Activated CD8-positive, alpha-beta memory T cell treated with anti-CD3 and anti-CD28 coated beads for 1 hour (primary cell): ENCODE data around the gene GPS2.

Experiments
- DNase-seq, 2 donors: peaks; one replicate each; pipeline ENCODE4 v3.0.0-alpha.2; 2020; ENCODE audit warnings: low read depth in 1 of 2; ENCODE audit errors: extremely low read depth in 1 of 2

GPS2 gene

GRCh38 chr17:7314719-7315569 lies at the start of gene GPS2:
Gene GPS2 (minus strand): TSS chr17:7315360. CDS start chr17:7315052, 308 bp downstream.
- DNase-seq = peak; percentile 76 to 91

- no peak for DNase-seq
Measured at GRCh38 chr17:7363311-7363710, 48.2 kb upstream of the GPS2 start.

GRCh38 chr17:7361906-7362305 lies 46.7 kb upstream of the GPS2 start:
- no peak for DNase-seq

- no peak for DNase-seq
Measured at GRCh38 chr17:7357381-7357780, 42.2 kb upstream of the GPS2 start.

- no peak for DNase-seq
Measured at GRCh38 chr17:7356756-7357155, 41.6 kb upstream of the GPS2 start.

GRCh38 chr17:7356072-7356549 lies 41.0 kb upstream of the GPS2 start:
- peak; percentile 63 to 80 for DNase-seq

GRCh38 chr17:7355573-7355972 lies 40.4 kb upstream of the GPS2 start:
- DNase-seq = no peak

- no peak for DNase-seq
Measured at GRCh38 chr17:7355053-7355452, 39.9 kb upstream of the GPS2 start, which contains the start of gene TMEM95. Gene TMEM95 (plus strand): TSS chr17:7355156. CDS start chr17:7355205, 49 bp downstream.

GRCh38 chr17:7354262-7354843 lies 39.2 kb upstream of the GPS2 start:
- DNase-seq = no peak

- DNase-seq = no peak
Measured at GRCh38 chr17:7352910-7353635, 37.9 kb upstream of the GPS2 start.

GRCh38 chr17:7352503-7352889 lies 37.3 kb upstream of the GPS2 start:
- DNase-seq = no peak

GRCh38 chr17:7351665-7352502 lies 36.7 kb upstream of the GPS2 start, which contains the start of gene KCTD11:
Gene KCTD11 (plus strand): TSS chr17:7352162.
- peak; percentile 43 to 62 for DNase-seq

GRCh38 chr17:7348478-7349242 lies 33.5 kb upstream of the GPS2 start:
- no peak for DNase-seq

GRCh38 chr17:7347630-7348477 lies 32.7 kb upstream of the GPS2 start:
- no peak for DNase-seq

GRCh38 chr17:7346761-7347614 lies 31.8 kb upstream of the GPS2 start:
- no peak for DNase-seq

GRCh38 chr17:7343250-7343649 lies 28.1 kb upstream of the GPS2 start:
- DNase-seq = no peak

GRCh38 chr17:7341842-7342241 lies 26.7 kb upstream of the GPS2 start:
- no peak for DNase-seq

GRCh38 chr17:7340179-7340578 lies 25.0 kb upstream of the GPS2 start:
- DNase-seq = no peak
